Endothelial cell of umbilical vein (primary cell): ENCODE measurements around the gene PLEKHA6.

ENCODE experiments used
- EZH2 ChIP-seq: IDR thresholded peaks from 2 replicates; pipeline ENCODE4 v1.6.1; 2012; ENCODE audit warnings: borderline replicate concordance, low read depth, mild to moderate bottlenecking, moderate library complexity, low read length, inconsistent platforms; ENCODE audit not compliant: severe bottlenecking
- POLR2A ChIP-seq: IDR thresholded peaks from 2 replicates; pipeline ENCODE4 v1.6.1; 2012; ENCODE audit warnings: low read depth, mild to moderate bottlenecking, control low read depth, low read length
- TF ChIP-seq, protein P1 (sequence below), 2 donors: IDR thresholded peaks; 1 replicate in 1 of 2; 2 replicates in 1 of 2; pipeline ENCODE4 v1.5.1; 2011; ENCODE audit warnings: low read length in 2 of 2, mild to moderate bottlenecking in 2 of 2, moderate library complexity in 2 of 2, control low read depth in 1 of 2, inconsistent platforms in 1 of 2, low read depth in 1 of 2; ENCODE audit not compliant: insufficient read depth in 1 of 2; ENCODE audit errors: extremely low read depth in 1 of 2

DNA sequence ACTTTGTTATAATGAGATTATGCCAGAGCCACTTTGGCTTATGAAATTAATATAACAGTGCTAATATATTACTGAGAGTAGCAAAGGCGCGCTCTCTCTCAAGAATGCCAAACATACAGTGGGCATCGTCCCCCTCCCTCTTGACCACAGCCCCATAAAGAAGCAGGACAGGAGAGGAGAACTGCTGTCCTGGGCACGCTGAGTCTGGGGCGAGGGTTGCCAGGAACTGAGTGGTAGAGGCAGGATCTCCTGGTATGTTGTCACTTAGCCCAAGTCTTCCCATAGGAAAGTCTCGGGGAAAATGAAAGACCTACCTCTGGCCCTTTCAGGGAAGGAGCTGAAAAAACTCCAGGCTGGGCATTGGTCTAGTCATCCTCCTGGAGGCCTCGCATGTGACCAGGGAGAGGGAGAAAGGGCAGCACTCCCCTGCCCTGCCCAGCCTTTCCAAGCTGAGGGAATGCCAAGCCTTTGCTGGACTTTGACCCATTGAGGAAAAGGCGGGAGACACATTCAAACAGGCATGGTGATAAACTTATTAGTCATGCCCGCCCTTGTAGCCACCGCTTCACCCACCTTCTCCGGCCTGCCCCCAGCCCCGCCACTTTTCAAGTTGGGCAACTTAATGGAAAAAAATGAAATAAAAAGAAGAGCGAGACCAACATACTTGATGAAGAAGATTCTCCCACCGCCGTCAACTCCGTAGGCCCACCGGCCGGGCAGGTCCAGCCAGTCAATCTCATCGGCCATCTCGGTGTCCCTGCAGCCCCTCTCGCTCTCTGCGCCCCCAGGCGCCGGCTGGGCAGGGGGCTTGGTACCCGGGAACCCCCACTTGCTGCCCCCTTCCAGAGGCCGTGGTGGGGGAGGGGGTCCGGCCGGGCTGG is 17.4 kb upstream of the PLEKHA6 start:
- TF ChIP-seq EZH2 = no peak
- no peak for TF ChIP-seq POLR2A
- TF ChIP-seq, protein P1, sequence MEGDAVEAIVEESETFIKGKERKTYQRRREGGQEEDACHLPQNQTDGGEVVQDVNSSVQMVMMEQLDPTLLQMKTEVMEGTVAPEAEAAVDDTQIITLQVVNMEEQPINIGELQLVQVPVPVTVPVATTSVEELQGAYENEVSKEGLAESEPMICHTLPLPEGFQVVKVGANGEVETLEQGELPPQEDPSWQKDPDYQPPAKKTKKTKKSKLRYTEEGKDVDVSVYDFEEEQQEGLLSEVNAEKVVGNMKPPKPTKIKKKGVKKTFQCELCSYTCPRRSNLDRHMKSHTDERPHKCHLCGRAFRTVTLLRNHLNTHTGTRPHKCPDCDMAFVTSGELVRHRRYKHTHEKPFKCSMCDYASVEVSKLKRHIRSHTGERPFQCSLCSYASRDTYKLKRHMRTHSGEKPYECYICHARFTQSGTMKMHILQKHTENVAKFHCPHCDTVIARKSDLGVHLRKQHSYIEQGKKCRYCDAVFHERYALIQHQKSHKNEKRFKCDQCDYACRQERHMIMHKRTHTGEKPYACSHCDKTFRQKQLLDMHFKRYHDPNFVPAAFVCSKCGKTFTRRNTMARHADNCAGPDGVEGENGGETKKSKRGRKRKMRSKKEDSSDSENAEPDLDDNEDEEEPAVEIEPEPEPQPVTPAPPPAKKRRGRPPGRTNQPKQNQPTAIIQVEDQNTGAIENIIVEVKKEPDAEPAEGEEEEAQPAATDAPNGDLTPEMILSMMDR (IDR thresholded peaks at IDR 0.05; ENCODE audit: extremely low read depth in 1 of 2, insufficient read depth in 1 of 2, low read depth in 1 of 2, low read length in 2 of 2) = no peak
